HCEC 1CT (cell line): ENCODE measurements around the gene SH2D4B.
A peak's percentile ranks its signal among the peaks of the same experiment; 100 is the strongest.

Experiments used
- DNase-seq: peaks from one replicate; pipeline ENCODE4 v3.0.0-alpha.2; 2017

The SH2D4B gene

GRCh38 chr10:80598084-80598798 is 60.5 kb downstream of the SH2D4B start:
- DNase-seq, result no peak

- no peak for DNase-seq
Measured at GRCh38 chr10:80598951-80599350, 61.2 kb downstream of the SH2D4B start.

- DNase-seq, result peak; percentile 15
Measured at GRCh38 chr10:80599424-80599847, 61.7 kb downstream of the SH2D4B start.

- no peak for DNase-seq
Measured at GRCh38 chr10:80600256-80600655, 62.6 kb downstream of the SH2D4B start.

- no peak for DNase-seq
Measured at GRCh38 chr10:80602881-80603280, 65.2 kb downstream of the SH2D4B start.

GRCh38 chr10:80603516-80603915 is 65.8 kb downstream of the SH2D4B start:
- no peak for DNase-seq

GRCh38 chr10:80608706-80609105 is 71.0 kb downstream of the SH2D4B start:
- DNase-seq, result no peak

- DNase-seq, result no peak
Measured at GRCh38 chr10:80609331-80609730, 71.6 kb downstream of the SH2D4B start.

- no peak for DNase-seq
Measured at GRCh38 chr10:80611481-80612185, 73.9 kb downstream of the SH2D4B start.

- DNase-seq, result no peak
Measured at GRCh38 chr10:80612261-80612660, 74.6 kb downstream of the SH2D4B start.

GRCh38 chr10:80613466-80614170 is 75.9 kb downstream of the SH2D4B start:
- DNase-seq, result no peak

- DNase-seq, result no peak
Measured at GRCh38 chr10:80614576-80615416, 77.1 kb downstream of the SH2D4B start.

GRCh38 chr10:80617807-80618206 is 80.1 kb downstream of the SH2D4B start:
- DNase-seq, result no peak

- no peak for DNase-seq
Measured at GRCh38 chr10:80619036-80619435, 81.3 kb downstream of the SH2D4B start.

GRCh38 chr10:80622153-80622552 is 84.5 kb downstream of the SH2D4B start:
- DNase-seq, result no peak

GRCh38 chr10:80630324-80630723 is 92.6 kb downstream of the SH2D4B start:
- DNase-seq, result no peak

GRCh38 chr10:80632742-80633141 is 95.0 kb downstream of the SH2D4B start:
- DNase-seq, result no peak

- DNase-seq, result no peak
Measured at GRCh38 chr10:80633383-80633860, 95.7 kb downstream of the SH2D4B start.

- DNase-seq, result no peak
Measured at GRCh38 chr10:80633910-80634309, 96.2 kb downstream of the SH2D4B start.

- no peak for DNase-seq
Measured at GRCh38 chr10:80642661-80643060, 105.0 kb downstream of the SH2D4B start.

- no peak for DNase-seq
Measured at GRCh38 chr10:80646366-80646765, 108.7 kb downstream of the SH2D4B start.

- DNase-seq, result no peak
Measured at GRCh38 chr10:80647173-80647833, 109.6 kb downstream of the SH2D4B start.
